ENCODE results near the gene RASEF.

DNA sequence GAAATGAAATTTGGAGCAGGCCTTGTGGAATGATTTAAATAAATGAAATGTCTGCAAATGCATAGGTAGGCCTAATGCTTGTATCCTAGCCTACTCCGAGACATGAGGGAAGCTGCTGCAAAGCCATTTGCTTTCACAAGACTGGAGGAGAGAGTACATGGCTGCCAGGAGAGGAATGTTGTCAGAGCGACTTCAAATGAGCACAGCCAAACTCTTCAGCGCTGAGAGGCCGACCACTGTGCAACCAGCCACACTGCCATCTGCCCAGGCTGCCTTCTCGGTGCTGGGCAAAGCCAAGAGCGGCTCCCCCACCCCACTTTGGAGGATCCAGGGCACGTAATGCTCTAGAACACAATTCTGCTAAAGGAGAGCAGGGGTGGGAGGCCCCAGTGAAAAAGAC lies 122.6 kb downstream of the RASEF start:
- TF ChIP-seq POLR2A (IDR thresholded peaks at IDR 0.05) (no peak), CTCF (IDR thresholded peaks at IDR 0.05) (no peak), EP300 (IDR thresholded peaks at IDR 0.05) (no peak)

All from gastroesophageal sphincter (tissue), 3 donors.